IPS-18c (cell line): ENCODE results near the gene SUFU.
"Not testable (repeated sequence)": the region's sequence is repeated elsewhere in the genome, so short reads cannot be mapped to it uniquely, and the experiment has no call there.

ENCODE experiments used
- H3K4me3 ChIP-seq: 2 replicates; pipeline ENCODE4 v1.7.0; 2013; ENCODE audit warnings: low read depth, mild to moderate bottlenecking, low read length, moderate library complexity; ENCODE audit not compliant: insufficient read depth
- H3K9me3 ChIP-seq: one replicate; pipeline ENCODE4 v1.6.1; 2013; ENCODE audit warnings: mild to moderate bottlenecking, low read length, moderate library complexity; ENCODE audit not compliant: control insufficient read depth, insufficient read depth

Gene SUFU

GRCh38 chr10:102473445-102474331 lies 30.1 kb upstream of the SUFU start:
- H3K4me3 ChIP-seq: no peak overlapping the region
- H3K9me3 ChIP-seq: no peaks in the 10 kb centered on the region

- no peak overlapping the region for H3K4me3 ChIP-seq
- no peaks in the 10 kb centered on the region for H3K9me3 ChIP-seq
Measured at GRCh38 chr10:102475451-102476040, 28.2 kb upstream of the SUFU start.

GRCh38 chr10:102476466-102477141 lies 27.2 kb upstream of the SUFU start:
- H3K9me3 ChIP-seq: no peaks in the 10 kb centered on the region
- H3K4me3 ChIP-seq: no peak overlapping the region

GRCh38 chr10:102479651-102480050 lies 24.1 kb upstream of the SUFU start:
- H3K9me3 ChIP-seq: peaks cover 2% of the 10 kb centered on the region
- H3K4me3 ChIP-seq: no peak overlapping the region

- H3K4me3 ChIP-seq: no peak overlapping the region
- peaks cover 2% of the 10 kb centered on the region for H3K9me3 ChIP-seq
Measured at GRCh38 chr10:102480396-102480795, 23.4 kb upstream of the SUFU start.

- Histone ChIP-seq H3K4me3 (no peak overlapping the region), H3K9me3 (peaks cover 2% of the 10 kb centered on the region)
Measured at GRCh38 chr10:102484021-102484420, 19.8 kb upstream of the SUFU start.

- H3K4me3 ChIP-seq: no peak overlapping the region
Measured at GRCh38 chr10:102485093-102485784, 18.5 kb upstream of the SUFU start.

GRCh38 chr10:102491136-102491535 lies 12.6 kb upstream of the SUFU start:
- Histone ChIP-seq H3K9me3 (no peaks in the 10 kb centered on the region), H3K4me3 (no peak overlapping the region)

More at GRCh38 chr10:102485093-102485784, 18.5 kb upstream of the SUFU start:
- peaks cover 2% of the 10 kb centered on the region for H3K9me3 ChIP-seq

- Histone ChIP-seq H3K4me3 (no peak overlapping the region), H3K9me3 (no peaks in the 10 kb centered on the region)
Measured at GRCh38 chr10:102492344-102492939, 11.3 kb upstream of the SUFU start.

- no peaks in the 10 kb centered on the region for H3K9me3 ChIP-seq
- no peak overlapping the region for H3K4me3 ChIP-seq
Measured at GRCh38 chr10:102492983-102493382, 10.8 kb upstream of the SUFU start.

GRCh38 chr10:102493771-102494170 lies 10.0 kb upstream of the SUFU start:
- H3K9me3 ChIP-seq: no peaks in the 10 kb centered on the region
- H3K4me3 ChIP-seq: no peak overlapping the region

GRCh38 chr10:102497545-102497944 lies 6.2 kb upstream of the SUFU start:
- H3K4me3 ChIP-seq: no peak overlapping the region
- H3K9me3 ChIP-seq: no peaks in the 10 kb centered on the region

GRCh38 chr10:102499356-102499755 lies 4.4 kb upstream of the SUFU start:
- H3K4me3 ChIP-seq: no peak overlapping the region

GRCh38 chr10:102500686-102501085 lies 3.1 kb upstream of the SUFU start:
- not testable (repeated sequence) for H3K4me3 ChIP-seq, H3K9me3 ChIP-seq

More at GRCh38 chr10:102499356-102499755, 4.4 kb upstream of the SUFU start:
- no peaks in the 10 kb centered on the region for H3K9me3 ChIP-seq

GRCh38 chr10:102501201-102502028 lies 2.4 kb upstream of the SUFU start:
- no peaks in the 10 kb centered on the region for H3K9me3 ChIP-seq
- H3K4me3 ChIP-seq: peak overlapping the region; percentile 62

GRCh38 chr10:102502029-102502336 lies 1.8 kb upstream of the SUFU start:
- no peaks in the 10 kb centered on the region for H3K9me3 ChIP-seq
- peak overlapping the region; percentile 80 for H3K4me3 ChIP-seq
